Left renal cortex interstitium (tissue), 4 donors: ENCODE measurements around the gene ZNF710. TPM values are rescaled to one million over a fixed set of nuclear protein-coding genes. Genes with fewer than 3 reads are reported as not detected.

ENCODE experiments used
- polyA plus RNA-seq, 4 donors: library from polyadenylated mRNA; unstranded; fragments of 120-200 nt; gene quantifications; one replicate each; pipeline ENCODE4 v1.2.1, GENCODE V29; 2013; ENCODE audit not compliant: insufficient read length in 4 of 4

The ZNF710 gene
- polyA plus RNA-seq, 4 donors: 18.3 to 24.6 (median 19.9) TPM

Other genes with a start within 250 kb of the ZNF710 start
- under 1 TPM; 0.27 to 0.47 (median 0.38) TPM for gene MESP2, start 225.0 kb upstream of the ZNF710 start, polyA plus RNA-seq
- 100 to 1,000 TPM in 2 of 4 donors, 10 to 100 TPM in 2; 57.0 to 122 (median 107) TPM for gene ANPEP, start 186.5 kb upstream of the ZNF710 start, polyA plus RNA-seq
- 10 to 100 TPM; 40.3 to 47.0 (median 41.9) TPM for gene AP3S2, start 107.3 kb upstream of the ZNF710 start, polyA plus RNA-seq
- 10 to 100 TPM; 25.9 to 30.9 (median 28.8) TPM for gene ARPIN, start 88.4 kb upstream of the ZNF710 start, polyA plus RNA-seq
- 100 to 1,000 TPM; 200 to 237 (median 214) TPM for gene IDH2, start 101.1 kb downstream of the ZNF710 start, polyA plus RNA-seq
- gene SEMA4B, start 200.0 kb downstream of the ZNF710 start, polyA plus RNA-seq: 10 to 100 TPM; 35.6 to 54.1 (median 43.2) TPM
- gene CIB1, start 232.6 kb downstream of the ZNF710 start, polyA plus RNA-seq: 10 to 100 TPM; 50.2 to 62.1 (median 52.7) TPM
- gene GDPGP1, start 232.9 kb downstream of the ZNF710 start, polyA plus RNA-seq: 1 to 10 TPM; 3.9 to 5.7 (median 4.7) TPM
- gene TTLL13, start 248.2 kb downstream of the ZNF710 start, polyA plus RNA-seq: under 1 TPM in 3 of 4 donors, not detected in 1; 0.08 to 0.57 (median 0.18) TPM